Skin of body (tissue), 2 donors: ENCODE results near the gene VPS52. TPM values are rescaled to one million over a fixed set of nuclear protein-coding genes. Genes with fewer than 3 reads are reported as not detected.
A peak's percentile ranks its signal among the peaks of the same experiment; 100 is the strongest.
"Not testable (repeated sequence)": the region's sequence is repeated elsewhere in the genome, so short reads cannot be mapped to it uniquely, and the experiment has no call there.

Experiments used
- DNase-seq: peaks from one replicate; lab custom pipeline; 2025; lab: John Stamatoyannopoulos, UW
- total RNA-seq: library from RNA; depleted of rRNA; stranded (reverse); fragments of >200 nt; gene quantifications from one replicate; pipeline ENCODE4 v1.2.3, GENCODE V29; 2014

The VPS52 gene
- total RNA-seq, 1 donor from 2014 or later: 35.7 TPM

DNA sequence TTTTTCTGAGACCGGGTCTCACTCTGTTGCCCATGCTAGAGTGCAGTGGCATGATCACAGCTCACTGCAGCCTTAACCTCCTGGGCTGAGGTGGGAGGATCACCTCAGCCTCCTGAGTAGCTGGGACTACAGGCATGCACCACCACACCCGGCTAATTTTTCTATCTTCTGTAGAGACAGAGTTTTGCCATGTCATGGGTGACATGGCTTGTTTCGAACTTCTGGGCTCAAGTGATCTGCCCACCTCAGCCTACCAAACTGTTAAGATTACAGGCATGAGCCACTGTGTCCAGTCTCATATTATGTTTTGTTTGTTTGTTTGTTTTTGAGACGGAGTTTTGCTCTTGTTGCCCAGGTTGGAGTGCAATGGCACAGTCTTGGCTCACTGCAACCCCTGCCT lies 13.5 kb upstream of the VPS52 start:
- not testable (repeated sequence) for DNase-seq

DNA sequence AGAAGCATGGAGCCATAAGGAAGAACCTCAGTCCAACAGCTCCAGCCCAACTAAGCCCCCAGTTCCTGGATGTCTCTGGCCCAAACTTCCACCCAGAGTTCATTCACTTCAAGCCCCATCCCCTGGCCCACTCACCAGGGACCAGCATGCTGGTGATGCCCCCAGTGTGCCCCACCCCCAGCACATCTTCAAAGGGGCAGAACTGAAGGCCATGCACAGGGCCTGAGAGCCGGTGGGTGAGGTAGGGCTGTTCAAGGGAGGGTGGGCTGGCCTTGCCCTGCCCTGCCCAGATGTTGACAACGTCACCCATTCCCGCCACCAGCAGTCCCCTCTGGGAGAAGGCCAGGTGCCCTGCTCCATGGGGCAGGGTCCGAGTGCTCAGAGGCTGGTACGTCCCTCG lies 8.9 kb upstream of the VPS52 start:
- no peak for DNase-seq

DNA sequence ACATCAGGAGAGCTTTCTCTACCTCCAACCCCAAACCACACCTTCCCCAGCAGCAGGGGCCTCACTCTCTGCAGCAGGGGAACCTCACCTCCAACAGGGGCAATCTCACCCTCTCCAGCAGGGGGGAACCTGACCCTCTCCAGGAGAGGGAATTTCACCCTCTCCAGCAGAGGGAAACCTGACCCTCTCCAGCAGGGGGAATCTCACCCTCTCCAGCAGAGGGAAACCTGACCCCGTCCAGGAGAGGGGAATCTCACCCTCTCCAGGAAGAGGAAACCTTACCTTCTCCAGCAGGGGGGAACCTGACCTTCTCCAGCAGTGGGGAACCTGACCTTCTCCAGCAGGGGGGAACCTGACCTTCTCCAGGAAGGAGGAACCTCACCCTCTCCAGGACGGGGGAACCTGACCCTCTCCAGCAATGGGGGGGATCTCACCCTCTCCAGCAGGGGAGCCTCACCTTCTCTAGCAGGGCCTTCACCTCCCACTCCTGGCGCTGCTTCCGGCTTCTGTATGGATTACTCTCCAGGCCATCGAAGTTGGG lies 8.4 kb upstream of the VPS52 start:
- DNase-seq: no peak

- no peak for DNase-seq
Observed at GRCh38 chr6:33279257-33279695, 7.6 kb upstream of the VPS52 start.

DNA sequence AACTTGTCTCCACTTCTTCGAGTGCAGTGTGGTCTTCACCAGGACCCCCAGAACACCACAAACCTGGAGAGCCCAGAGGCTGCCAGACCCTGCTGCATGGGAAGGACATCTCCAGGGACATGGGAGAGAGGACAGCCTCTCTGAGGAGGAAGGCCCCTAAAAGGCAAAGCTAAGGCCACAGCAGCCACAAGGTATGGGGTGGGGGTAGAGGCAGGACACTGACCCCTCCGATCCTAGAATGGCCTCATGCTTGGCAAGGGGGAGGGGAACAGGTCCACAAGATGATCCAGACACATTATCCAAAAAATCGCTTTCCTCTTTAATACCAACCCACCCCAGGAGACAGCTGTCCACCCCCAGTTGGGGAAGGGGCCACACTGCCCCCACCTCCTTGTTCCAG lies 7.1 kb upstream of the VPS52 start:
- DNase-seq: no peak

DNA sequence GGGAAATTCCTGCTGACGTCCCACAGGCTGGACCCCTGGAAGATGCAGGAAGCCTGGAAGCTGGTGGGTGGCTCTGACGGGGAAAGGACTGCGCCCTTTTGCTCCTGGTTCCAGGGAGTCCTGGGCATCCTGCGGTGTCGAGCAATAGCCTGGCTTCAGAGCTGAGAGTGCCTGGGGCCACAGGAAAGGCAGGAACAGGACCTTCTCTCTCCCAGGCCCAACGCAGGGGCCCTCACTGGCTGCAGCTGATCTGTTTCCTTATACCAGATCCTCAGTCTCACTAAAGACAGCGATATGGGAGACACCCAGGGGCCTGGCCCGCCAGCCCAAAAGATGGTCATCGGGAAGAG lies 6.7 kb upstream of the VPS52 start:
- no peak for DNase-seq

DNA sequence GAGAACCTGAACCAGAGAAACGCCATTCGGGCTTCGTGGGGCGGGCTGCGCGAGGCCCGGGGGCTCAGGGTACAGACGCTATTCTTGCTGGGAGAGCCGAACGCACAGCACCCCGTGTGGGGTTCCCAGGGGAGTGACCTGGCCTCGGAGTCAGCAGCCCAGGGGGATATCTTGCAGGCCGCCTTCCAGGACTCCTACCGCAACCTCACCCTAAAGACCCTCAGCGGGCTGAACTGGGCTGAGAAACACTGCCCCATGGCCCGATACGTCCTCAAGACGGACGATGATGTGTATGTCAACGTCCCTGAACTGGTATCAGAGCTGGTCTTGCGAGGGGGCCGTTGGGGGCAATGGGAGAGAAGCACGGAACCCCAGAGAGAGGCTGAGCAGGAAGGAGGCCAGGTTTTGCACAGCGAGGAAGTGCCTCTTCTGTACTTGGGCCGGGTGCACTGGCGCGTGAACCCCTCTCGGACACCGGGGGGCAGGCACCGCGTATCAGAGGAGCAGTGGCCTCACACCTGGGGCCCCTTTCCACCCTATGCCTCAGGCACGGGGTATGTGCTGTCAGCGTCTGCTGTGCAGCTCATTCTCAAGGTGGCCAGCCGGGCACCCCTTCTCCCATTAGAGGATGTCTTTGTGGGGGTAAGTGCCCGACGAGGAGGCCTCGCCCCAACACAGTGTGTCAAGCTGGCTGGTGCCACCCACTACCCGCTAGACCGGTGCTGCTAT lies 6.2 kb upstream of the VPS52 start:
- DNase-seq: no peak

GRCh38 chr6:33276864-33277662 lies 5.4 kb upstream of the VPS52 start, which contains the start of gene B3GALT4:
Gene B3GALT4, plus strand, starts transcription at chr6:33277123. Its CDS starts 297 bp downstream, at chr6:33277420.
- peak; percentile 71 for DNase-seq

DNA sequence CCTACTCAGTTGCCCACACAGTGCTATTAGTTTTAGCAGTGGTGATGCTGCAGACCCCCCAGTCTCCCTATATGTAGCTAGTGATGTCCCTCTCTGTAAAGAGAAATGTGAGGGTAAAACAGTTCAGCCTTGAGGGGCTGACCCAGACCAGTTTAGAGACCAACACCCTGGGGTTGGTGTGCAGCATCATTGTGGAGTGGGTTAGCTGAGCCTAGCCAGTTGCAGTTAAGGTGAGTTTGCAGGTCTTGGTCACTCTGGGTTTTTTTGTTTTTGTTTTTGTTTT lies 4.8 kb upstream of the VPS52 start:
- no peak for DNase-seq

DNA sequence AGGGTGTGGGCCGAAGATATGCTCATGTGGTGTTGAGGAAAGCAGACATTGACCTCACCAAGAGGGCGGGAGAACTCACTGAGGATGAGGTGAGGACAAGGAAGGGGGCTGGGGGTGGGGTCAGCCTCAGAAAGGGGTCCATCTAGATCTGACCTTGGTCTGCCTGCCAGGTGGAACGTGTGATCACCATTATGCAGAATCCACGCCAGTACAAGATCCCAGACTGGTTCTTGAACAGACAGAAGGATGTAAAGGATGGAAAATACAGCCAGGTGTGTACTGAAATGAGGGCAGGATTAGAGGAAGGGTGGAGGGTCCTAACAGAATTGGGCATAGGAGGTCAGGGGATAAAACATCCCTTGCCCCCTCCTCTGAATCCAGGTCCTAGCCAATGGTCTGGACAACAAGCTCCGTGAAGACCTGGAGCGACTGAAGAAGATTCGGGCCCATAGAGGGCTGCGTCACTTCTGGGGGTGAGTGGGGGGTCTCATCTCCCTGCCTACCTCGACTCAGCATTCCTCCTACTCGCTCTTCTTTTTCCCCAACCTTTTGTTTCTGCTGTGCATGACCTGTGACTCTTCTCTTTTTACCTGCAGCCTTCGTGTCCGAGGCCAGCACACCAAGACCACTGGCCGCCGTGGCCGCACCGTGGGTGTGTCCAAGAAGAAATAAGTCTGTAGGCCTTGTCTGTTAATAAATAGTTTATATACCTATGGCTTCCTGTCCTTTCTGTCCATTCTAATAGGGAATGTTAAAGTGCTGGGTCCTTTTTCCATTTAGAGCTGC lies 4.3 kb upstream of the VPS52 start:
- not testable (repeated sequence) for DNase-seq

DNA sequence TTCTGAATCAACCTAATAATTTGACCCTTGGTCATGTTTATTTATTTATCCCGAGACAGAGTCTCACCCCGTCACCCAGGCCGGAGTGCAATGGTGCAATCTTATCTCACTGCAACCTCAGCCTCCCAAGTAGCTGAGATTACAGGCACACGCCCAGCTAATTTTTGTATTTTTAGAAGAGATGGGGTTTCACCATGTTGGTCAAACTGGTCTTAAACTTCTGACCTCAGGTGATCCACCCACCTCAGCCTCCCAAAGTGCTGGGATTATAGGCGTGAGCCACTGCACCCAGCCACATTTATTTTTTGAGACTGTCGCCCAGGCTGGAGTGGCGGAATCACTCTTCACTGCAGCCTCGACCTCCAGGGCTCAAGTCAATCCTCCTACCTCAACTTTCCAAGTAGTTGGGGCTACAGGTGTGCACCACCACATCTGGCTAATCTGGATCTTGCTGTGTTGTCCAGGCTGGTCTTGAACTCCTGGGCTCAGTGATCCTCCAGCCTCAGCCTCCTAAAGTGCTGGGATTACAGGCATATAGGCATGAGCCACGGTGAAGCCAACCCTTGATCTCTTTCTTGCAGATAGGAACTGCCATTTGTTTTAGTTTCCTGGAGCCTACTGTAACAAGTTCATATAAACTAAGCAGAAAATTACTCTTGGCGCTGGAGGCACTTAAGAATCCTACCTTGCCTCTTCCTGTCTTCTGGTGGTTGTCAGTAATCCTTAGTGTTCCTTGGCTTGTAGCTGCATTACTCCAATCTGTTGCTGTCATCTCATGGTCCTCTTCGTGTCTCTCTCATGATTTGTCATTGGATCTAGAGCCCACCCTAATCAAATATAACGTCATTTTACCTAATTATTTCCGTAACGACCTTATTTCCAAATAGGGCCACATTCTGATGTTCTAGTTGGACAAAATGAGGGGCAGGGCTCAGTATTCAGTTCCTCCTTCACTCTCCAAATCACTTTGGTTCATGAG lies 2.5 kb upstream of the VPS52 start:
- no peak for DNase-seq

DNA sequence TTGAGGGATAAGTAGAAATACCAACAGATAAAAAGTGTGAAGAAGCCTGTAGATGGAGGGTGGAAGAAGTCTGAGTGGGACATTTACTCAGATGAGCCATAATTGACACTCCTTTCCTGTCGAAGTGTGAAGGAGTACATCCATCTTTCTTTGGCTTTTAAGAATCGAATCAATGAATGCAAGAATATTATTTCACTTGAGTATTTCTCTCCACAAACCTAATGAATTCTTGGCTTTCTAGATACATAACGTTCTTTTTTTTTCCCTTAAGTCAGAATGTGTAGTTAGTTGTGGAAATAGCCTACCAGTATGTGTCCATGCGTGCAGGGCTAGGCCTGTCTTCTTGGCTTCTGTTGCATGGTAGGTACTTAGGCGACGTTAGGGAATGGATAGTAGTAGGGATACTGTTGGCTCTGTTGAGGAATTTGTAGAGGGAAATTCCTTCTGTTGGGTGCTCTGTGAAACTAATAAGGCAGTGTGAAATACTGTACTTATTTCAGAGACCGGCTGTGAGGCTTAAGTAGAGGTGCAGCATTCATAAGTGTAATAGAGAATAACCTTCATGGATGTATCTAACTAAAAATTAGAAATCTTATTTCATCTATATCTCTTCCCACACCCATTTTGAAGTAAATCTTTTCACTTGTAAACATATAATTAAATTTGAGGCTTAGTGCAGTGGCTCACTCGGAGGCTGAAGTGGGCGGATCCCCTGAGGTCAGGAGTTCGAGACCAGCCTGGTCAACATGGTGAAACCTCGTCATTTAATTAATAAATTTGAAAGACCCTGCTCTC lies 1.6 kb upstream of the VPS52 start:
- no peak for DNase-seq

DNA sequence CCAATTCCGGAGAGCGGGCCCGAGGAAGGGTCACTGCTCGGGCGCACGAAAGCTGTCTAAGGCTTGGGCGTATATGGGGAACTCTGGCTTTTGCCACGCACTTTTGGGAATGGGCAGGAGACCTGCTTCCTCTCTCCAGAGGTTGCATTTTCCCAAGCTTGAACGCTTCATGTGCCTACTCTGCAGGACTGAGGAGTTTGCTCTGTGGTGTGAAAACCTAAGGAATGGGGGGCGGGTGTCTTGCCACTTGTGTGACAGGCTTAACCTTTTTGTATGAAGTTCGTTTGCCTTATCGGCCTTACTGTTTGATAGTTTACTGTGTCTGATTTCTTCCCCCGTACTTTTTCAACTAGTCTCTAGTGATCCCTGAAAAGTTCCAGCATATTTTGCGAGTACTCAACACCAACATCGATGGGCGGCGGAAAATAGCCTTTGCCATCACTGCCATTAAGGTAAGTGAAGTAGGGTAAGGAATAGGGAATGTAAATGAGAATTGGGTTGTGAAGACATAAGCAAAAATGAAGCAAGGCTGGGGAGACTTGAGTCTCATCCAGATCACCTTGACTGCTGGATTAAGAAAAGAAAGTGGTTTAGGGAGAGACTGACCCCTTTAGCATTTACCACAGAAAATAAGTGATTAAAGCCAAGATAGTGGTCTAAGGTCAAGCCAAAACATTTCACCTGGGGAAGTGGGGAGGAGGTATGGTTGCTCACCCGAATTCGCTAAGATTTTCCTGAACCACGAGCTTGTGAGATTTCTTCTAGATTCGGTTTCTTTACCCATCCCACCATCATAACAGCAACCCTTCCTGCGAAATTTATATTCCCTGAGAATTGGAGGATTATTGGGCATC lies 826 bp upstream of the VPS52 start:
- peak; percentile 65 for DNase-seq

GRCh38 chr6:33271117-33271467 lies 584 bp downstream of the VPS52 start:
- DNase-seq: peak; percentile 62

DNA sequence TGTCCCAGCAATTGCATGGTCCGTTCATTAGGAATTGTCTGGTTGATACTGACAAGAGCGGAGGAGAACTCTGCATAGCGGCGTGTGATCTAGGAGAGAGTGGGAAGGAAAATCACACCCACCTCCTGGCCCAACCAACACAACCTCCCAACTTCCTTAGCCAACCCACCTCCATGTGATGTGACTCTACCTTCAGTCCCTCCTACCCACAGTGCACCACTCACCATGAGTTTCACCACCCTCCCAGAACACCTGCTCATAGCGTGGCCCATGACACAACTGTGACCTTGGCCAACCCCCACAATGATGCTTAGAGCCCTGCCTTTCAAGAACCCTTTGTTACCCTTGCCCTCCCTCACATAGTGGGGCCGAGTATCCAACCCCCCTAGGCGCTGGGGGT lies 7.7 kb downstream of the VPS52 start:
- no peak for DNase-seq

DNA sequence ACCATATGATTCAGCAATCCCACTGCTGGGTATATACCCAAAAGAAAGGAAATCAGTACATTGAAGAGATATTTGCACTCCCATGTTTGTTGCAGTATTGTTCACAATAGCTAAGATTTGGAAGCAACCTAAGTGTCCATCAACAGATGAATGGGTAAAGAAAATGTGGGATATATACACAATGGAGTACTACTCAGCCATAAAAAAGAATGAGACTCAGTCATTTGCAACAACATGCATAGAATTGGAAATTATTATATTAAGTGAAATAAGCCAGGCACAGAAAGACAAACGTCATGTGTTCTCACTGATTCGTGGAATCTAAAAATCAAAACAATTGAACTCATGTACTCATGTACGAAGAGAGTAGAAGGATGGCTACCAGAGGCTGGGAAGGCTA lies 9.2 kb downstream of the VPS52 start:
- not testable (repeated sequence) for DNase-seq

- DNase-seq: no peak
Observed at GRCh38 chr6:33259032-33259431, 12.6 kb downstream of the VPS52 start.

DNA sequence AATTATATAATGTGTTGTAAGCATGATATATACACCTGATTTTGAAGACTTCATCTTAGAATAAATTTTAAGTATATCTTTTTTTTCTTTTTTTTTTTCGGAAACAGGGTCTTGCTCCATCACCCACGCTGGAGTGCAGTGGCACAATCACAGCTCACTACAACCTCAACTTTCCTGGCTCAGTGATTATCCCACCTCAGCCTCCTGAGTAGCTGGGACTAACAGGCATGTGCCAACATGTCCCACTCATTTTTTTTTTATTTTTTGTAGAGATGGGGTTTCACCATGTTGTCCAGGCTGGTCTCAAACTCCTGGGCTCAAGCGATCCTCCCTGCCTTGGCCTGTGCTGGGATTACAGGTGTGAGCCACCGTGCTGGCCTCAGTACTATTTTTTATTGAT lies 17.1 kb downstream of the VPS52 start:
- DNase-seq: no peak

DNA sequence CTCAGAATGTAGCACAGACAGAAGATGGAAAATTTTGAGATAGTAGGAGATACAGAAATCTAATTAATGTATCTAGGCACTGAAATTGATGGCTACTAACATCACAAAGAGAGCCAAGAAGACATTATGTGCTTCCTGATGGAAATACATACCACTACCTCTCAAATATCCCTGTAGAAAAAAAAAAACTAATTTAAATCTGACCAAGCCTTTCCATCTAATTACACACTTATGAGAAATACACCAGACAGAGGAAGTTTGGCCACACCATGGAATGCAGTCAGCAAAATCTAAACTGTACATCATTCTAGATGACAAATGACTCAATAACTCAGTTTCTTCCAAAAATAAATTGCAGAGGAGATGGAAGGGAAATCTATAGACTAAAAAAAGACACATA lies 18.9 kb downstream of the VPS52 start:
- no peak for DNase-seq
